Liver (tissue), 9 donors: Measurements from ENCODE around the gene PMS1. TPM values are rescaled to one million over a fixed set of nuclear protein-coding genes. Genes with fewer than 3 reads are reported as not detected.

ENCODE experiments used
- DNase-seq: peaks from one replicate; pipeline ENCODE4 v3.0.0-alpha.2; 2017; ENCODE audit warnings: low spot score
- H3K27ac ChIP-seq, 2 donors: one replicate each; pipeline ENCODE4 v1.7.0; 2013; ENCODE audit warnings: inconsistent platforms in 2 of 2, low read length in 2 of 2, control low read depth in 1 of 2, low read depth in 1 of 2, mild to moderate bottlenecking in 1 of 2
- H3K27me3 ChIP-seq, 4 donors: one replicate each; pipeline versions ENCODE4 v1.6.1 to v1.7.0; 2013; ENCODE audit warnings: low read length in 3 of 4, inconsistent platforms in 1 of 4, mild to moderate bottlenecking in 1 of 4, moderate library complexity in 1 of 4; ENCODE audit not compliant: control insufficient read depth in 4 of 4, insufficient read depth in 4 of 4
- H3K36me3 ChIP-seq, 4 donors: one replicate each; pipeline versions ENCODE4 v1.6.1 to v1.7.0; 2013; ENCODE audit warnings: low read length in 3 of 4, mild to moderate bottlenecking in 3 of 4, low read depth in 1 of 4, moderate library complexity in 1 of 4; ENCODE audit not compliant: control insufficient read depth in 4 of 4, insufficient read depth in 3 of 4
- H3K4me1 ChIP-seq, 4 donors: one replicate each; pipeline versions ENCODE4 v1.6.1 to v1.7.0; 2013; ENCODE audit warnings: low read length in 3 of 4, mild to moderate bottlenecking in 3 of 4, moderate library complexity in 1 of 4; ENCODE audit not compliant: control insufficient read depth in 4 of 4, insufficient read depth in 4 of 4
- H3K4me3 ChIP-seq, 3 donors: one replicate each; pipeline versions ENCODE4 v1.6.1 to v1.7.0; 2013; ENCODE audit warnings: low read length in 3 of 3, control low read depth in 1 of 3, low read depth in 1 of 3, mild to moderate bottlenecking in 1 of 3
- H3K9ac ChIP-seq, 2 donors: one replicate each; pipeline ENCODE4 v1.7.0; 2013; ENCODE audit warnings: low read length in 2 of 2, mild to moderate bottlenecking in 2 of 2, moderate library complexity in 2 of 2, control low read depth in 1 of 2, low read depth in 1 of 2
- H3K9me3 ChIP-seq, 4 donors: one replicate each; pipeline versions ENCODE4 v1.6.1 to v1.7.0; 2013; ENCODE audit warnings: low read length in 3 of 4; ENCODE audit not compliant: control insufficient read depth in 4 of 4
- CTCF ChIP-seq: fragments of 150-350 bp; IDR thresholded peaks from 2 replicates; pipeline ENCODE4 v1.5.1; 2017; ENCODE audit warnings: improper control_type of control experiment, low read depth, low read length; ENCODE audit not compliant: missing input control
- EGR1 ChIP-seq, 2 donors: IDR thresholded peaks; 2 replicates each; pipeline ENCODE4 v1.6.1; 2016 to 2018; ENCODE audit warnings: antibody characterized with exemption in 2 of 2, low read depth in 2 of 2
- FOXA1 ChIP-seq: IDR thresholded peaks from 2 replicates; pipeline ENCODE4 v1.6.1; 2016; ENCODE audit warnings: antibody characterized with exemption
- FOXA2 ChIP-seq: IDR thresholded peaks from 2 replicates; pipeline ENCODE4 v1.6.1; 2016; ENCODE audit warnings: antibody characterized with exemption
- GABPA ChIP-seq, 2 donors: IDR thresholded peaks in 1 of 2; conservative IDR thresholded peaks in 1 of 2; 2 replicates each; pipeline ENCODE4 v1.6.1; 2016; ENCODE audit warnings: antibody characterized with exemption in 2 of 2, mild to moderate bottlenecking in 1 of 2, moderate library complexity in 1 of 2
- HNF4A ChIP-seq, 2 donors: conservative IDR thresholded peaks; 2 replicates each; pipeline ENCODE4 v1.6.1; 2016; ENCODE audit warnings: antibody characterized with exemption in 2 of 2, mild to moderate bottlenecking in 2 of 2
- HNF4G ChIP-seq: IDR thresholded peaks from 2 replicates; pipeline ENCODE4 v1.6.1; 2016; ENCODE audit warnings: antibody characterized with exemption
- JUND ChIP-seq, 2 donors: IDR thresholded peaks; 2 replicates each; pipeline ENCODE4 v1.6.1; 2016; ENCODE audit warnings: antibody characterized with exemption in 2 of 2
- NR2F2 ChIP-seq: IDR thresholded peaks from 2 replicates; pipeline ENCODE4 v1.6.1; 2016; ENCODE audit warnings: antibody characterized with exemption
- RAD21 ChIP-seq, 2 donors: IDR thresholded peaks; 2 replicates each; pipeline ENCODE4 v1.6.1; 2016; ENCODE audit warnings: antibody characterized with exemption in 2 of 2, mild to moderate bottlenecking in 2 of 2
- RXRA ChIP-seq, 2 donors: IDR thresholded peaks; 2 replicates each; pipeline ENCODE4 v1.6.1; 2017 to 2018; ENCODE audit warnings: antibody characterized with exemption in 2 of 2, mild to moderate bottlenecking in 1 of 2
- SP1 ChIP-seq: IDR thresholded peaks from 2 replicates; pipeline ENCODE4 v1.6.1; 2018; ENCODE audit warnings: antibody characterized with exemption, mild to moderate bottlenecking
- TAF1 ChIP-seq: conservative IDR thresholded peaks from 2 replicates; pipeline ENCODE4 v1.6.1; 2016; ENCODE audit warnings: antibody characterized with exemption, mild to moderate bottlenecking
- YY1 ChIP-seq: IDR thresholded peaks from 2 replicates; pipeline ENCODE4 v1.6.1; 2016; ENCODE audit warnings: antibody characterized with exemption, mild to moderate bottlenecking
- ZBTB33 ChIP-seq: IDR thresholded peaks from 2 replicates; pipeline ENCODE4 v1.6.1; 2016; ENCODE audit warnings: antibody characterized with exemption
- WGBS: extraction: QIAGEN DNeasy Blood & Tissue Kit; methylation state at CpG from one replicate; pipeline ENCODE4 v1.1.7; 2013; 5-methylcytosine and 5-hydroxymethylcytosine counted together
- polyA plus RNA-seq, 2 donors: library from polyadenylated mRNA; stranded (reverse) in 1 of 2; unstranded in 1 of 2; fragments of 200-250 nt in 1 of 2; fragments of >200 nt in 1 of 2; fragmentation: Nextera tagmentation in 1 of 2; extraction: Ambion mirVana in 1 of 2; gene quantifications; one replicate each; pipeline versions ENCODE4 v1.2.1 to v1.2.3, GENCODE V29; 2013 to 2015
- total RNA-seq, 2 donors: library from RNA; depleted of rRNA; stranded (reverse); fragments of >200 nt; gene quantifications; one replicate each; pipeline ENCODE4 v1.2.3, GENCODE V29; 2014
- TF ChIP-seq, protein P1 (sequence below): IDR thresholded peaks from 2 replicates; pipeline ENCODE4 v1.6.1; 2016; ENCODE audit warnings: antibody characterized with exemption
- TF ChIP-seq, protein P2 (sequence below): IDR thresholded peaks from 2 replicates; pipeline ENCODE4 v1.6.1; 2016; ENCODE audit warnings: antibody characterized with exemption
- TF ChIP-seq, protein P3 (sequence below): IDR thresholded peaks from 2 replicates; pipeline ENCODE4 v1.6.1; 2016; ENCODE audit warnings: antibody characterized with exemption, mild to moderate bottlenecking
- donor health status: healthy.
- donor health status: healthy.
- donor health status: healthy.
- donor health status: healthy.
- donor health status: healthy.

PMS1 gene
- total and polyA plus RNA-seq, 4 donors: 3.0 to 19.2 (median 8.7) TPM

DNA sequence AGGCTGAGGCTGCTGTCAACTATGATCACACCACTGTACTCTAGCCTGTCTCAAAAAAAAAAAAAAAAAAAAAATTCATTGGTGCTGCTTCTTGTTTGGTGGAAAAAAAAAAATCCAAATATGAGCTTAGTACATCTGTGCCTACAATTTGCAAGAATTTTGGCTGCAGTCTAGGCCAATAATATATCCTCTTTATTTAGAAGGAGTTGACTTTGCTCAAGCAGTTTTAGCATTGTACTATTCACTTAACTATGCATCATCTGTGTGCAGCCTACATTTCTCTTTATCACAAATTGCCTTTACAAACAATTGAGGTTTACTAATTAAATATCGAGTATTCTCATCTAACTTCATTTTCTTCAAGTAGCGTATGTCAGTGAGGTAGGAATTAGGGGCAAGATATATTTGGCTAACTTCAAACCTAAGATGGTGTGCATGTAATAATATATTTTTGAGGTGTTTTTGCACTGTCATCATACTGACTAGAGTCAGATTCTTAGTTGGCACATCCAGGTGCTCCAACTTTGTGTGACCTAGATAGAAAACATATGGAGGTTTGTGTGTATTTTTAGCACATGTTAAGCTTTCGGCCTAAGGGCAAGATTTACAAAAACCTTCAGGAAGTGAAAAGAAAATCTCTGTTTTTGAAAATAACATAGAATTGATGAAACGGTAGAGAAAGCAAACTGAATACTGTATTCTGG, 51.8 kb downstream of the PMS1 start (continued):
- TF ChIP-seq, protein P1, sequence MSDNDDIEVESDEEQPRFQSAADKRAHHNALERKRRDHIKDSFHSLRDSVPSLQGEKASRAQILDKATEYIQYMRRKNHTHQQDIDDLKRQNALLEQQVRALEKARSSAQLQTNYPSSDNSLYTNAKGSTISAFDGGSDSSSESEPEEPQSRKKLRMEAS: no peak
- TF ChIP-seq, protein P2, sequence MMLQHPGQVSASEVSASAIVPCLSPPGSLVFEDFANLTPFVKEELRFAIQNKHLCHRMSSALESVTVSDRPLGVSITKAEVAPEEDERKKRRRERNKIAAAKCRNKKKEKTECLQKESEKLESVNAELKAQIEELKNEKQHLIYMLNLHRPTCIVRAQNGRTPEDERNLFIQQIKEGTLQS: no peak
- TF ChIP-seq YY1 (no peak), FOXA2 (no peak), NR2F2 (no peak)

- H3K9ac ChIP-seq: no peak overlapping the region
- H3K4me1 ChIP-seq: no peaks in the 10 kb centered on the region
- H3K27me3 ChIP-seq: no peaks in the 10 kb centered on the region
- H3K9me3 ChIP-seq: no peaks in the 10 kb centered on the region
- WGBS: 85% methylated on average over 4 of the region's 4 CpGs
- H3K36me3 ChIP-seq: peaks cover 0 to 2% (median 0%) of the 10 kb centered on the region in 4 donors
- TF ChIP-seq FOXA1 (no peak), NR2F2 (no peak), TAF1 (no peak), RAD21 (IDR thresholded peaks at IDR 0.05) (no peak), HNF4G (no peak)
- TF ChIP-seq, protein P2: no peak
- H3K4me3 ChIP-seq: no peak overlapping the region
- DNase-seq: no peak
- H3K27ac ChIP-seq: no peak overlapping the region
These were observed 52.4 kb downstream of the PMS1 start for GRCh38 chr2:189836644-189837043.

GRCh38 chr2:189837326-189837725, 53.1 kb downstream of the PMS1 start:
- Histone ChIP-seq H3K27ac (no peak overlapping the region), H3K27me3 (no peaks in the 10 kb centered on the region), H3K4me3 (no peak overlapping the region), H3K4me1 (no peaks in the 10 kb centered on the region), H3K9me3 (no peaks in the 10 kb centered on the region), H3K9ac (no peak overlapping the region), H3K36me3 (peaks cover 0 to 2% (median 0%) of the 10 kb centered on the region in 4 donors)
- TF ChIP-seq RXRA (IDR thresholded peaks at IDR 0.05) (no peak), JUND (IDR thresholded peaks at IDR 0.05) (no peak), SP1 (no peak), HNF4A (conservative IDR thresholded peaks at IDR 0.05) (no peak), CTCF (no peak), TAF1 (no peak), ZBTB33 (no peak), GABPA (IDR thresholded peaks at IDR 0.05 in 1 of 2, conservative IDR thresholded peaks at IDR 0.05 in 1 of 2) (no peak), HNF4G (no peak), EGR1 (IDR thresholded peaks at IDR 0.05; ENCODE audit: low read depth in 2 of 2) (no peak), YY1 (no peak), NR2F2 (no peak), FOXA1 (no peak), RAD21 (IDR thresholded peaks at IDR 0.05) (no peak), FOXA2 (no peak)
- TF ChIP-seq, protein P1: no peak
- TF ChIP-seq, protein P3, sequence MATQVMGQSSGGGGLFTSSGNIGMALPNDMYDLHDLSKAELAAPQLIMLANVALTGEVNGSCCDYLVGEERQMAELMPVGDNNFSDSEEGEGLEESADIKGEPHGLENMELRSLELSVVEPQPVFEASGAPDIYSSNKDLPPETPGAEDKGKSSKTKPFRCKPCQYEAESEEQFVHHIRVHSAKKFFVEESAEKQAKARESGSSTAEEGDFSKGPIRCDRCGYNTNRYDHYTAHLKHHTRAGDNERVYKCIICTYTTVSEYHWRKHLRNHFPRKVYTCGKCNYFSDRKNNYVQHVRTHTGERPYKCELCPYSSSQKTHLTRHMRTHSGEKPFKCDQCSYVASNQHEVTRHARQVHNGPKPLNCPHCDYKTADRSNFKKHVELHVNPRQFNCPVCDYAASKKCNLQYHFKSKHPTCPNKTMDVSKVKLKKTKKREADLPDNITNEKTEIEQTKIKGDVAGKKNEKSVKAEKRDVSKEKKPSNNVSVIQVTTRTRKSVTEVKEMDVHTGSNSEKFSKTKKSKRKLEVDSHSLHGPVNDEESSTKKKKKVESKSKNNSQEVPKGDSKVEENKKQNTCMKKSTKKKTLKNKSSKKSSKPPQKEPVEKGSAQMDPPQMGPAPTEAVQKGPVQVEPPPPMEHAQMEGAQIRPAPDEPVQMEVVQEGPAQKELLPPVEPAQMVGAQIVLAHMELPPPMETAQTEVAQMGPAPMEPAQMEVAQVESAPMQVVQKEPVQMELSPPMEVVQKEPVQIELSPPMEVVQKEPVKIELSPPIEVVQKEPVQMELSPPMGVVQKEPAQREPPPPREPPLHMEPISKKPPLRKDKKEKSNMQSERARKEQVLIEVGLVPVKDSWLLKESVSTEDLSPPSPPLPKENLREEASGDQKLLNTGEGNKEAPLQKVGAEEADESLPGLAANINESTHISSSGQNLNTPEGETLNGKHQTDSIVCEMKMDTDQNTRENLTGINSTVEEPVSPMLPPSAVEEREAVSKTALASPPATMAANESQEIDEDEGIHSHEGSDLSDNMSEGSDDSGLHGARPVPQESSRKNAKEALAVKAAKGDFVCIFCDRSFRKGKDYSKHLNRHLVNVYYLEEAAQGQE: no peak
- TF ChIP-seq, protein P2: no peak
- no peak for DNase-seq
- WGBS: 91% methylated on average over 2 of the region's 2 CpGs
